ENCODE data around the gene SLC39A2. TPM values are rescaled to one million over a fixed set of nuclear protein-coding genes. Genes with fewer than 3 reads are reported as not detected.

The SLC39A2 gene
- total RNA-seq, 1 donor from 2014 or later: 1.1 TPM

- peak overlapping the region; percentile 8 for H3K4me3 Mint-ChIP-seq (ENCODE audit: unreplicated experiment)
- TF ChIP-seq CTCF (IDR thresholded peaks at IDR 0.05): no peak
Measured at GRCh38 chr14:21026274-21026987, 27.3 kb downstream of the SLC39A2 start.

GRCh38 chr14:21026988-21027315, 27.9 kb downstream of the SLC39A2 start:
- Mint-ChIP-seq H3K4me3 (ENCODE audit: unreplicated experiment) (no peak overlapping the region), H3K36me3 (ENCODE audit: unreplicated experiment) (no peaks in the 10 kb centered on the region), H3K27ac (ENCODE audit: unreplicated experiment) (no peak overlapping the region), H3K27me3 (ENCODE audit: unreplicated experiment) (peaks cover 42% of the 10 kb centered on the region), H3K9me3 (ENCODE audit: unreplicated experiment) (no peaks in the 10 kb centered on the region), H3K4me1 (ENCODE audit: unreplicated experiment) (peaks cover 9% of the 10 kb centered on the region)
- no peak for DNase-seq (ENCODE audit: extremely low spot score, unreplicated experiment)
- no peak for TF ChIP-seq CTCF (IDR thresholded peaks at IDR 0.05)

More at GRCh38 chr14:21026274-21026987, 27.3 kb downstream of the SLC39A2 start:
- Mint-ChIP-seq H3K4me1 (ENCODE audit: unreplicated experiment) (peaks cover 9% of the 10 kb centered on the region), H3K27me3 (ENCODE audit: unreplicated experiment) (peaks cover 39% of the 10 kb centered on the region), H3K27ac (ENCODE audit: unreplicated experiment) (no peak overlapping the region), H3K36me3 (ENCODE audit: unreplicated experiment) (no peaks in the 10 kb centered on the region), H3K9me3 (ENCODE audit: unreplicated experiment) (no peaks in the 10 kb centered on the region)
- no peak for DNase-seq (ENCODE audit: extremely low spot score, unreplicated experiment)

GRCh38 chr14:21029917-21030316, 30.8 kb downstream of the SLC39A2 start, which contains the start of gene TPPP2:
TSS of gene TPPP2 (plus strand) at chr14:21030217. CDS start at chr14:21030582, 365 bp downstream.
- peaks cover 4% of the 10 kb centered on the region for H3K4me1 Mint-ChIP-seq (ENCODE audit: unreplicated experiment)
- no peaks in the 10 kb centered on the region for H3K36me3 Mint-ChIP-seq (ENCODE audit: unreplicated experiment)
- no peaks in the 10 kb centered on the region for H3K9me3 Mint-ChIP-seq (ENCODE audit: unreplicated experiment)
- DNase-seq (ENCODE audit: extremely low spot score, unreplicated experiment): no peak
- peaks cover 38% of the 10 kb centered on the region for H3K27me3 Mint-ChIP-seq (ENCODE audit: unreplicated experiment)
- no peak within 1 kb of the TSS for H3K27ac Mint-ChIP-seq (ENCODE audit: unreplicated experiment)
- H3K4me3 Mint-ChIP-seq (ENCODE audit: unreplicated experiment): no peak within 1 kb of the TSS
- no peak for TF ChIP-seq CTCF (IDR thresholded peaks at IDR 0.05)

- Mint-ChIP-seq H3K4me3 (ENCODE audit: unreplicated experiment) (no peak overlapping the region), H3K36me3 (ENCODE audit: unreplicated experiment) (no peaks in the 10 kb centered on the region), H3K9me3 (ENCODE audit: unreplicated experiment) (no peaks in the 10 kb centered on the region), H3K27ac (ENCODE audit: unreplicated experiment) (no peak overlapping the region), H3K27me3 (ENCODE audit: unreplicated experiment) (peaks cover 38% of the 10 kb centered on the region), H3K4me1 (ENCODE audit: unreplicated experiment) (no peaks in the 10 kb centered on the region)
- DNase-seq (ENCODE audit: extremely low spot score, unreplicated experiment): no peak
- no peak for TF ChIP-seq CTCF (IDR thresholded peaks at IDR 0.05)
Measured at GRCh38 chr14:21030531-21030930, 31.4 kb downstream of the SLC39A2 start.

- H3K27me3 Mint-ChIP-seq (ENCODE audit: unreplicated experiment): peaks cover 46% of the 10 kb centered on the region
- H3K9me3 Mint-ChIP-seq (ENCODE audit: unreplicated experiment): no peaks in the 10 kb centered on the region
- TF ChIP-seq CTCF (IDR thresholded peaks at IDR 0.05): no peak
- no peaks in the 10 kb centered on the region for H3K36me3 Mint-ChIP-seq (ENCODE audit: unreplicated experiment)
- H3K4me3 Mint-ChIP-seq (ENCODE audit: unreplicated experiment): no peak overlapping the region
- no peak overlapping the region for H3K27ac Mint-ChIP-seq (ENCODE audit: unreplicated experiment)
- H3K4me1 Mint-ChIP-seq (ENCODE audit: unreplicated experiment): no peaks in the 10 kb centered on the region
- DNase-seq (ENCODE audit: extremely low spot score, unreplicated experiment): no peak
Measured at GRCh38 chr14:21032326-21033132, 33.4 kb downstream of the SLC39A2 start.

Data from osteocyte (in vitro differentiated cells).